CD4-positive, alpha-beta memory T cell (primary cell): ENCODE data around the gene MBTPS1. TPM values are rescaled to one million over a fixed set of nuclear protein-coding genes. Genes with fewer than 3 reads are reported as not detected.

Source experiments
- CTCF ChIA-PET: fragments of 350-600 bp; sonication (Branson Sonifier 250); formaldehyde crosslinking; loops from one replicate; lab custom pipeline; 2021; ENCODE audit warnings: inconsistent platforms; ENCODE audit not compliant: partially characterized antibody; lab: Charles Lee
- POLR2A ChIA-PET: fragments of 350-600 bp; sonication (Branson Sonifier 250); formaldehyde crosslinking; loops from one replicate; lab custom pipeline; 2021; ENCODE audit not compliant: partially characterized antibody; lab: Charles Lee
- DNase-seq, 5 donors: peaks; one replicate each; pipeline versions ENCODE4 v3.0.0 to v3.0.0-alpha.2; 2020 to 2022; ENCODE audit warnings: mixed read lengths in 1 of 5
- H3K27ac ChIP-seq: one replicate; pipeline ENCODE4 v1.7.0; 2013; ENCODE audit warnings: low read depth, low read length
- H3K27me3 ChIP-seq: 2 replicates; pipeline ENCODE4 v1.7.0; 2013; ENCODE audit warnings: mild to moderate bottlenecking, low read length, moderate library complexity; ENCODE audit not compliant: insufficient read depth
- H3K36me3 ChIP-seq: 2 replicates; pipeline ENCODE4 v1.7.0; 2013; ENCODE audit warnings: mild to moderate bottlenecking, low read length, moderate library complexity; ENCODE audit not compliant: insufficient read depth
- H3K4me1 ChIP-seq: 2 replicates; pipeline ENCODE4 v1.7.0; 2013; ENCODE audit warnings: mild to moderate bottlenecking, low read length, moderate library complexity; ENCODE audit not compliant: insufficient read depth
- H3K4me3 ChIP-seq, 2 donors: one replicate each; pipeline ENCODE4 v1.7.0; 2013; ENCODE audit warnings: low read length in 2 of 2, mild to moderate bottlenecking in 1 of 2
- H3K9me3 ChIP-seq, 2 donors: one replicate each; pipeline ENCODE4 v1.7.0; 2013; ENCODE audit warnings: low read length in 2 of 2, control low read depth in 1 of 2; ENCODE audit not compliant: control insufficient read depth in 1 of 2
- H3K27ac Mint-ChIP-seq, 7 donors: one replicate each; pipeline ENCODE4 v1.8.0; 2020 to 2021; ENCODE audit warnings: mixed read lengths in 7 of 7, mild to moderate bottlenecking in 6 of 7, inconsistent platforms in 3 of 7, moderate library complexity in 3 of 7
- H3K27me3 Mint-ChIP-seq, 2 donors: one replicate each; pipeline ENCODE4 v1.8.0; 2020 to 2021; ENCODE audit warnings: mixed read lengths in 2 of 2
- H3K36me3 Mint-ChIP-seq, 2 donors: one replicate each; pipeline ENCODE4 v1.8.0; 2020 to 2021; ENCODE audit warnings: mixed read lengths in 2 of 2, inconsistent platforms in 1 of 2, mild to moderate bottlenecking in 1 of 2
- H3K4me1 Mint-ChIP-seq, 4 donors: one replicate each; pipeline ENCODE4 v1.8.0; 2020 to 2021; ENCODE audit warnings: mixed read lengths in 4 of 4, mild to moderate bottlenecking in 1 of 4
- H3K4me3 Mint-ChIP-seq, 8 donors: one replicate each; pipeline ENCODE4 v1.8.0; 2020 to 2021; ENCODE audit warnings: mixed read lengths in 8 of 8, mild to moderate bottlenecking in 7 of 8, moderate library complexity in 6 of 8, inconsistent platforms in 3 of 8
- H3K9me3 Mint-ChIP-seq, 8 donors: one replicate each; pipeline ENCODE4 v1.8.0; 2020 to 2021; ENCODE audit warnings: mixed read lengths in 8 of 8, mild to moderate bottlenecking in 5 of 8, inconsistent platforms in 3 of 8, moderate library complexity in 1 of 8
- intact Hi-C: fragments of 100-400 bp; cut with micrococcal nuclease; formaldehyde crosslinking; loops from one replicate; pipeline ENCODE4 v1.15.1; 2023
- polyA plus RNA-seq, 2 donors: library from polyadenylated mRNA; unstranded; fragments of 300-500 nt; fragmentation: Illumina TruSeq; gene quantifications; one replicate each; pipeline ENCODE4 v1.2.3, GENCODE V29; 2021
- total RNA-seq, 2 experiments: library from RNA; stranded (reverse); gene quantifications; one replicate each; pipeline ENCODE4 v1.2.3, GENCODE V29; 2021

Gene MBTPS1
- total and polyA plus RNA-seq, 4 experiments from 2014 or later = 53.9 to 140 (median 99.1) TPM

DNA sequence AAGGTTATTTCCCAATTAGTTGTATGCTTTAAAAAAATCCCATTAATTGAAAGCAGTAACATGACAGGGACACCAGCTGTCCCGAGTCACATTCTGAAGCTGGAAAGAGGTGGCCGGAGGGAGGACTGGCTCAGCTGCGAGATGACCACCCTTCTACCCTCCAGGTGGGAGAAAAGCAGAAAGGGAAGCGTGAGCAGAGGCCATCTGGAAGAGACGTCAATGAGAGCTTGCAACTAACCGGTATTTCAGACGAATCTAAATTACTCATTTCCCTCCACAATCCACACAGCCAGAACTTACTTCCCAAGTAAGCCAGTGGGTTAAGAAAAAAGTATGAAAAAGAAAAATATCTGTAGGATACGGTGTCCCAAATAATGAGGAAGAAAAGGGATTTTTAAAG is 45.6 kb downstream of the MBTPS1 start:
- H3K27ac Mint-ChIP-seq = peak overlapping the region in 2 of 7 donors; percentile 21 to 47

GRCh38 chr16:84069540-84069939 is 47.2 kb downstream of the MBTPS1 start:
- H3K4me1 ChIP-seq = no peaks in the 10 kb centered on the region
- no peaks in the 10 kb centered on the region for H3K9me3 ChIP-seq
- no peak overlapping the region for H3K4me3 ChIP-seq
- H3K36me3 Mint-ChIP-seq = peaks cover 52 to 76% of the 10 kb centered on the region in 2 donors
- no peaks in the 10 kb centered on the region for H3K27me3 Mint-ChIP-seq
- no peak overlapping the region for H3K4me3 Mint-ChIP-seq
- ChIA-PET POLR2A (interaction anchor here (0.7 to 0.9 kb wide), 2 partner anchors 8 to 106 kb away, joined by 3 to 4 read pairs; no protein-coding TSS in a partner anchor), CTCF (interaction anchor here (1.3 to 4.6 kb wide), 2 partner anchors 9 to 15 kb away, joined by 7 to 40 read pairs; no protein-coding TSS in a partner anchor)
- H3K27ac ChIP-seq = no peak overlapping the region
- H3K27ac Mint-ChIP-seq = peak overlapping the region in 1 of 7 donors; percentile 82
- no peak for DNase-seq
- intact Hi-C loops = no loop called here
- H3K4me1 Mint-ChIP-seq = no peaks in the 10 kb centered on the region
- no peaks in the 10 kb centered on the region for H3K9me3 Mint-ChIP-seq
- H3K27me3 ChIP-seq = no peaks in the 10 kb centered on the region
- peaks cover 75% of the 10 kb centered on the region for H3K36me3 ChIP-seq

More for the DNA sequence above, 45.6 kb downstream of the MBTPS1 start:
- no peaks in the 10 kb centered on the region for H3K9me3 Mint-ChIP-seq
- DNase-seq = no peak
- Histone ChIP-seq H3K27ac (no peak overlapping the region), H3K4me1 (no peaks in the 10 kb centered on the region), H3K4me3 (no peak overlapping the region), H3K27me3 (no peaks in the 10 kb centered on the region), H3K36me3 (peaks cover 79% of the 10 kb centered on the region), H3K9me3 (no peaks in the 10 kb centered on the region)
- H3K27me3 Mint-ChIP-seq = no peaks in the 10 kb centered on the region
- ChIA-PET POLR2A (no interaction called here), CTCF (interaction anchor here (1.1 to 1.4 kb wide), 2 partner anchors 14 to 17 kb away, joined by 3 to 5 read pairs; no protein-coding TSS in a partner anchor)
- no peaks in the 10 kb centered on the region for H3K4me1 Mint-ChIP-seq
- intact Hi-C loops = no loop called here
- peaks cover 61 to 79% of the 10 kb centered on the region in 2 donors for H3K36me3 Mint-ChIP-seq
- no peak overlapping the region for H3K4me3 Mint-ChIP-seq

DNA sequence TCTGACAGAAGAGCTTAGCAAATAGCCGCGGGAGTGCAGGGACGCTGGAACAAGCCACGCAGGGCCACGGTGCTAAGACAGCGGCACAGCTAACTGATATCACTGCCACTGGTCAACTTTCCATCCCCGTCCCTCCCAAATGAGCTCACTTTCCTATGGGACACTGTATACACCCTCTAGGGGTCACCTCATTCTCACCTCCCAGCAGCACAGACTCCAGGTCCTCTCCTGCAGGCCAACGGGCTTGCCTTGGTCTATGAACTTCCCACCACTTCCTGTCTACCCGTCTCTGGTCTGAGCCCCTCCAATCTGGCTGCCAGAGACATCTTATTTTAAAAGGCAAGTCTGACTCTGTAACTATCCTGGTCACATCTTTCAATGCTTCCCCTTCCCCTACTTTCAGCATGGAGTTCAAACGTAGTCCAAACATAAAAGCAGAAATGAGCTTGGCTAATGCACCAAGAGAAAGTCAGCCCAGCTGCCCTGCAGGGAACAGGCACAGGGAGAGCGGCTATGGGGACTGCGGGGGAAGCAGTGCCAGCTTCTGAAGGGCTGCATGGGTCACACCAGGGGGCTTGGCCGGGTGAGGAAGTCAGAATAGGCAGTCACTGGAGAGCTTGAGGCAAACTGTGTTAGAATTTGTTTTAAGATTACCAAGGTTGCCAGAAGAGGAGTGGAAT is 47.8 kb downstream of the MBTPS1 start:
- H3K27me3 Mint-ChIP-seq = no peaks in the 10 kb centered on the region
- no peaks in the 10 kb centered on the region for H3K9me3 ChIP-seq
- no peak overlapping the region for H3K27ac Mint-ChIP-seq
- no peaks in the 10 kb centered on the region for H3K4me1 ChIP-seq
- H3K4me1 Mint-ChIP-seq = peaks cover 0 to 1% (median 0%) of the 10 kb centered on the region in 4 donors
- H3K4me3 Mint-ChIP-seq = no peak overlapping the region
- POLR2A ChIA-PET = interaction anchor here (0.7 to 0.9 kb wide), 2 partner anchors 9 to 107 kb away, joined by 3 to 4 read pairs; no protein-coding TSS in a partner anchor
- no peaks in the 10 kb centered on the region for H3K27me3 ChIP-seq
- peaks cover 73% of the 10 kb centered on the region for H3K36me3 ChIP-seq
- CTCF ChIA-PET = interaction anchor here (1.4 to 4.6 kb wide), 2 partner anchors 9 to 16 kb away, joined by 4 to 40 read pairs; no protein-coding TSS in a partner anchor
- H3K4me3 ChIP-seq = no peak overlapping the region
- intact Hi-C loops = no loop called here
- H3K9me3 Mint-ChIP-seq = no peaks in the 10 kb centered on the region
- no peak overlapping the region for H3K27ac ChIP-seq
- peaks cover 51 to 76% of the 10 kb centered on the region in 2 donors for H3K36me3 Mint-ChIP-seq
- DNase-seq = no peak

GRCh38 chr16:84068041-84068440 is 48.7 kb downstream of the MBTPS1 start:
- H3K27ac ChIP-seq = no peak overlapping the region
- DNase-seq = no peak
- no peaks in the 10 kb centered on the region for H3K4me1 ChIP-seq
- H3K27me3 ChIP-seq = no peaks in the 10 kb centered on the region
- Mint-ChIP-seq H3K36me3 (peaks cover 57 to 79% of the 10 kb centered on the region in 2 donors), H3K9me3 (no peaks in the 10 kb centered on the region), H3K27ac (peak overlapping the region in 1 of 7 donors; percentile 46), H3K4me3 (no peak overlapping the region), H3K4me1 (peaks cover 0 to 3% (median 0%) of the 10 kb centered on the region in 4 donors), H3K27me3 (no peaks in the 10 kb centered on the region)
- intact Hi-C loops = no loop called here
- POLR2A ChIA-PET = no interaction called here
- H3K9me3 ChIP-seq = no peaks in the 10 kb centered on the region
- H3K4me3 ChIP-seq = no peak overlapping the region
- CTCF ChIA-PET = interaction anchor here (1.4 to 4.6 kb wide), 2 partner anchors 9 to 17 kb away, joined by 4 to 40 read pairs; no protein-coding TSS in a partner anchor
- peaks cover 76% of the 10 kb centered on the region for H3K36me3 ChIP-seq

DNA sequence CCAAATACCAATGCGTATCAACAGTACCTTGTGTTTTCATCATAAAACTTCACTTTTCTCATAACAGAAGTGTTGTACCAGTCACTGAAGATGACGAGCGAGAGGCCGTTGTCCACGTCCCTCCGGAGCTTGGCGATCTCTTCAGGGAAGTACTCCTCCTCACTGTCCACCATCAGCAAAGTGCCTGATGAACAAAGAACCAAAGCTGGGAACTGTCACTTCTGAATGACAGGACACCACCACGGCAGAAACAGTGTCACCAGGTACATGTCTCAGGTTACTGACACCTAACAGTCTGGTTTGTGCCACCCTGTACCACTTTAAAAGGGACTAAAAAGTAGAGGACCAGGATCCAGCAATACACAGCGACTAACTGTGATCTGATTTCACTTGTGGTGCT is 49.1 kb downstream of the MBTPS1 start:
- peak overlapping the region in 1 of 7 donors; percentile 7 for H3K27ac Mint-ChIP-seq
- ChIA-PET CTCF (interaction anchor here (1.4 to 4.6 kb wide), 2 partner anchors 10 to 17 kb away, joined by 4 to 40 read pairs; no protein-coding TSS in a partner anchor), POLR2A (no interaction called here)
- Histone ChIP-seq H3K4me3 (no peak overlapping the region), H3K4me1 (no peaks in the 10 kb centered on the region), H3K9me3 (no peaks in the 10 kb centered on the region), H3K27me3 (no peaks in the 10 kb centered on the region), H3K36me3 (peaks cover 80% of the 10 kb centered on the region), H3K27ac (no peak overlapping the region)
- peaks cover 0 to 5% (median 3%) of the 10 kb centered on the region in 4 donors for H3K4me1 Mint-ChIP-seq
- H3K27me3 Mint-ChIP-seq = no peaks in the 10 kb centered on the region
- H3K9me3 Mint-ChIP-seq = no peaks in the 10 kb centered on the region
- no peak overlapping the region for H3K4me3 Mint-ChIP-seq
- intact Hi-C loops = no loop called here
- no peak for DNase-seq
- peaks cover 61 to 82% of the 10 kb centered on the region in 2 donors for H3K36me3 Mint-ChIP-seq

- no peaks in the 10 kb centered on the region for H3K4me1 ChIP-seq
- Mint-ChIP-seq H3K36me3 (peaks cover 54 to 80% of the 10 kb centered on the region in 2 donors), H3K27ac (no peak overlapping the region), H3K4me1 (peaks cover 0 to 6% (median 4%) of the 10 kb centered on the region in 4 donors), H3K4me3 (no peak overlapping the region), H3K27me3 (no peaks in the 10 kb centered on the region), H3K9me3 (no peaks in the 10 kb centered on the region)
- ChIA-PET POLR2A (no interaction called here), CTCF (interaction anchor here (0.5 to 4.6 kb wide), 14 partner anchors 9 to 241 kb away, joined by 3 to 40 read pairs (median 5); partner anchors contain the start of gene TAF1C)
- no peak overlapping the region for H3K27ac ChIP-seq
- no peak overlapping the region for H3K4me3 ChIP-seq
- no peaks in the 10 kb centered on the region for H3K27me3 ChIP-seq
- intact Hi-C loops = no loop called here
- no peaks in the 10 kb centered on the region for H3K9me3 ChIP-seq
- peaks cover 84% of the 10 kb centered on the region for H3K36me3 ChIP-seq
- peak in 2 of 5 donors; percentile 5 to 15 for DNase-seq
Observed at GRCh38 chr16:84065536-84066132, 51.1 kb downstream of the MBTPS1 start.

GRCh38 chr16:84063980-84064379 is 52.8 kb downstream of the MBTPS1 start:
- Mint-ChIP-seq H3K27me3 (no peaks in the 10 kb centered on the region), H3K36me3 (peaks cover 57 to 85% of the 10 kb centered on the region in 2 donors), H3K9me3 (no peaks in the 10 kb centered on the region), H3K27ac (no peak overlapping the region), H3K4me3 (no peak overlapping the region), H3K4me1 (peaks cover 0 to 6% (median 4%) of the 10 kb centered on the region in 4 donors)
- Histone ChIP-seq H3K27me3 (no peaks in the 10 kb centered on the region), H3K4me3 (no peak overlapping the region), H3K4me1 (no peaks in the 10 kb centered on the region), H3K27ac (no peak overlapping the region), H3K36me3 (peaks cover 86% of the 10 kb centered on the region), H3K9me3 (no peaks in the 10 kb centered on the region)
- ChIA-PET CTCF (interaction anchor here (1.7 kb wide), 1 partner anchor 107 kb away, joined by 5 read pairs; no protein-coding TSS in a partner anchor), POLR2A (no interaction called here)
- no peak for DNase-seq
- intact Hi-C loops = no loop called here
